SK-N-SH (cell line): ENCODE data around the gene PBLD. TPM values are rescaled to one million over a fixed set of nuclear protein-coding genes. Genes with fewer than 3 reads are reported as not detected.
"Not testable (repeated sequence)": the region's sequence is repeated elsewhere in the genome, so short reads cannot be mapped to it uniquely, and the experiment has no call there.

ENCODE experiments used
- CTCF ChIA-PET: fragments of 300-600, 350-600 bp; formaldehyde crosslinking; extraction: SDS; loops from one replicate; lab custom pipeline; 2021; lab: Yijun Ruan, JAX
- POLR2A ChIA-PET: fragments of 350-600 bp; sonication (Branson Sonifier 250); formaldehyde crosslinking; extraction: SDS; loops from one replicate; lab custom pipeline; 2020; ENCODE audit warnings: antibody characterized with exemption, inconsistent platforms; lab: Yijun Ruan, JAX
- DNase-seq: peaks from one replicate; pipeline ENCODE4 v3.0.0; 2012
- H2AFZ ChIP-seq: fragments of 200-600 bp; sonication (generic); 2 replicates; pipeline ENCODE4 v1.8.1; 2016; ENCODE audit warnings: antibody characterized with exemption, mild to moderate bottlenecking, low read depth
- H3F3A ChIP-seq: fragments of 200-600 bp; sonication (generic); replicated peaks from 2 replicates; pipeline ENCODE3; 2016; ENCODE audit warnings: antibody characterized with exemption, mild to moderate bottlenecking; ENCODE audit not compliant: insufficient read depth
- H3K27ac ChIP-seq, 2 experiments: fragments of 200-500 bp in 1 of 2; fragments of 200-600 bp in 1 of 2; sonication (Bioruptor generic) in 1 of 2; sonication (generic), shearing (Covaris generic) in 1 of 2; 2 replicates each; pipeline versions ENCODE4 v1.5.1 to v1.6.1; 2014 to 2016; ENCODE audit warnings: low read depth in 2 of 2, inconsistent platforms in 1 of 2, low read length in 1 of 2, mild to moderate bottlenecking in 1 of 2, mixed read lengths in 1 of 2
- H3K27me3 ChIP-seq: fragments of 200-600 bp; sonication (generic), shearing (Covaris generic); 2 replicates; pipeline ENCODE4 v1.6.1; 2016; ENCODE audit warnings: mixed run types; ENCODE audit not compliant: insufficient read depth
- H3K36me3 ChIP-seq, 2 experiments: fragments of 200-500 bp in 1 of 2; fragments of 200-600 bp in 1 of 2; sonication (Bioruptor generic) in 1 of 2; sonication (generic) in 1 of 2; replicated peaks in 1 of 2; 2 replicates each; pipeline versions ENCODE3 to v1.5.1; 2014 to 2016; ENCODE audit warnings: low read length in 1 of 2, mild to moderate bottlenecking in 1 of 2; ENCODE audit not compliant: insufficient read depth in 2 of 2, control insufficient read depth in 1 of 2
- H3K4me1 ChIP-seq, 2 experiments: fragments of 200-500 bp in 1 of 2; fragments of 200-600 bp in 1 of 2; sonication (Bioruptor generic) in 1 of 2; sonication (generic), shearing (Covaris generic) in 1 of 2; 2 replicates each; pipeline versions ENCODE4 v1.5.1 to v1.6.1; 2014 to 2016; ENCODE audit warnings: low read depth in 1 of 2, low read length in 1 of 2, mixed run types in 1 of 2; ENCODE audit not compliant: insufficient read depth in 2 of 2, control insufficient read depth in 1 of 2
- H3K4me2 ChIP-seq: fragments of 200-600 bp; sonication (generic), shearing (Covaris generic); 2 replicates; pipeline ENCODE4 v1.6.1; 2017; ENCODE audit warnings: mixed run types
- H3K4me3 ChIP-seq, 2 experiments: fragments of 200-500 bp in 1 of 2; fragments of 200-600 bp in 1 of 2; sonication (Bioruptor generic) in 1 of 2; sonication (generic), shearing (Covaris generic) in 1 of 2; 2 replicates each; pipeline versions ENCODE4 v1.5.1 to v1.8.1; 2014 to 2016; ENCODE audit warnings: low read depth in 2 of 2, inconsistent platforms in 1 of 2, low read length in 1 of 2, mild to moderate bottlenecking in 1 of 2, mixed read lengths in 1 of 2, moderate library complexity in 1 of 2
- H3K79me2 ChIP-seq: fragments of 200-600 bp; sonication (generic); 2 replicates; pipeline ENCODE4 v1.8.1; 2017; ENCODE audit warnings: mild to moderate bottlenecking; ENCODE audit not compliant: insufficient read depth
- H3K9ac ChIP-seq: fragments of 200-600 bp; sonication (generic); 2 replicates; pipeline ENCODE4 v1.6.1; 2017; ENCODE audit warnings: mixed run types
- H3K9me2 ChIP-seq: fragments of 200-600 bp; sonication (generic); 2 replicates; pipeline ENCODE4 v1.6.1; 2017; ENCODE audit warnings: mixed run types
- H3K9me3 ChIP-seq: fragments of 200-600 bp; sonication (generic); 2 replicates; pipeline ENCODE4 v1.6.1; 2017; ENCODE audit warnings: mixed run types, mild to moderate bottlenecking, moderate library complexity
- H4K20me1 ChIP-seq: fragments of 200-600 bp; sonication (generic); 2 replicates; pipeline ENCODE4 v1.6.1; 2017; ENCODE audit warnings: mild to moderate bottlenecking, mixed run types; ENCODE audit not compliant: insufficient read depth
- FOXM1 ChIP-seq: IDR thresholded peaks from 2 replicates; pipeline ENCODE4 v1.4.0; 2012; ENCODE audit warnings: low read depth, mild to moderate bottlenecking
- GATA2 ChIP-seq: sonication (generic); formaldehyde crosslinking; IDR thresholded peaks from 2 replicates; pipeline ENCODE4 v1.5.0; 2020; ENCODE audit warnings: mild to moderate bottlenecking, missing genetic modification reagents
- JUND ChIP-seq: IDR thresholded peaks from 2 replicates; pipeline ENCODE4 v1.4.0; 2012
- POLR2AphosphoS5 ChIP-seq: IDR thresholded peaks from 2 replicates; pipeline ENCODE4 v1.6.1; 2012; ENCODE audit warnings: low read depth, low read length
- TAF1 ChIP-seq: IDR thresholded peaks from 2 replicates; pipeline ENCODE4 v1.6.1; 2012; ENCODE audit warnings: low read depth, mild to moderate bottlenecking, low read length, moderate library complexity, borderline replicate concordance
- TCF12 ChIP-seq: IDR thresholded peaks from 2 replicates; pipeline ENCODE4 v1.4.0; 2012
- YY1 ChIP-seq: IDR thresholded peaks from 2 replicates; pipeline ENCODE4 v1.4.0; 2012; ENCODE audit warnings: low read depth, mild to moderate bottlenecking
- WGBS: methylation state at CpG from one replicate; pipeline ENCODE4 v1.1.6; 2017; ENCODE audit warnings: low lambda C conversion rate; 5-methylcytosine and 5-hydroxymethylcytosine counted together
- polyA plus RNA-seq, 3 experiments: library from polyadenylated mRNA; depleted of rRNA; stranded (reverse); fragments of >200 nt; gene quantifications; 2 replicates each; pipeline ENCODE4 v1.2.3, GENCODE V29; 2012
- TF ChIP-seq, protein P1 (sequence below): IDR thresholded peaks from 2 replicates; pipeline ENCODE4; 2012
- TF ChIP-seq, protein P2 (sequence below): fragments of 150-350 bp; IDR thresholded peaks from 2 replicates; pipeline ENCODE4 v1.6.1; 2016; ENCODE audit warnings: mild to moderate bottlenecking, low read depth, low read length
- TF ChIP-seq, protein P3 (sequence below): IDR thresholded peaks from 2 replicates; pipeline ENCODE4 v1.4.0; 2012; ENCODE audit warnings: low read depth, borderline replicate concordance

Gene PBLD
- polyA plus RNA-seq, 1 of the 3 experiments (the other 2 are of a cell fraction), result 0.94 TPM

DNA sequence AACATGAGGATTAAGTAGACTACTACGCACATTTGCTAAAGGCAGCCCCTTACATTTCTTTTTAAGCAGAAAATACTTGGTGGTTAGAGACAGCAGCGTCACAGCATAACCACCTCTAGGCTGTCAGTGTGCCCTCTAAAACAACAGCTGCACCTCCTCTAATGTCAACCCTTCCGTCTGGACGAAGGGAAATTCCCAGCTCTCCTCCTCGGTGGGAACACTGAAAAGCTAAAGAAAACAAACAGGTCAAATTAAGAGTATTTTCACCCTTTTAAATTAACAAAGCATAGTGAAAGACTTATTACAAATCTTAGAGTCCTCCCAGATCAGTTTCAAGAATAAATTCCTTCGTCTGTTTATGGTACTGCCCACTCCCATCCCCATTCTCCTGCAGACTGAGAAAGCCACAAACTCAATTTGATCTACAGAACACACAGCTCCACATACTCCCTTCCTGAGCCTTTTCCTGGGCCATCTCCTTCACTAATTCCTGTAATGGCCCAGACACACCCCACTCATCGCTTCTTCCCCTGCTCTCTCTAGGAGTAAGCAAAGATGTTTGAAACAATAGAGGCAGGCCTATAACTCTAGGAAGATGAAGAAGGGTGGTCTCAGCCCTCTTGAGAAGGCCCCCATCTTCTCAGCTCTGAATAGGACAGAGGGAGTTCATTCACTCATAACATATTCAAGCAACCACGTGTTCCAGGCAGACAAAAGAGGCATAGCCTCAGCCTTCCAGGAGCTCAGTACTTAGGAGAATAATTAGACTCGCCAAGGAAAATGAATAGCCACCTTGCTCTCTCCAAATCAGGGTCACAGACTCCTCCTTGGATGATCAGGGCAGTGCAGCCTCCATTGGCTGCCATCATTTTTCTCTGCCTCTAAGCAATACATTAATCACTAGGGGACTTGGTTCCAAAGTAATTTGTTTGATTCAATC, 48.4 kb downstream of the PBLD start:
- Histone ChIP-seq H3K4me2 (no peak overlapping the region), H3K4me3 (no peak overlapping the region), H3K27ac (no peak overlapping the region), H3K9ac (no peak overlapping the region), H3K79me2 (no peaks in the 10 kb centered on the region)
- ChIA-PET CTCF (interaction anchor here (0.6 to 3.1 kb wide), 6 partner anchors 18 to 429 kb away, joined by 3 to 10 read pairs (median 3); no protein-coding TSS in a partner anchor), POLR2A (no interaction called here)
- TF ChIP-seq FOXM1 (no peak), TCF12 (no peak), TAF1 (no peak), GATA2 (CRISPR knock-in tag) (no peak), POLR2AphosphoS5 (no peak), JUND (no peak)
- TF ChIP-seq, protein P1, sequence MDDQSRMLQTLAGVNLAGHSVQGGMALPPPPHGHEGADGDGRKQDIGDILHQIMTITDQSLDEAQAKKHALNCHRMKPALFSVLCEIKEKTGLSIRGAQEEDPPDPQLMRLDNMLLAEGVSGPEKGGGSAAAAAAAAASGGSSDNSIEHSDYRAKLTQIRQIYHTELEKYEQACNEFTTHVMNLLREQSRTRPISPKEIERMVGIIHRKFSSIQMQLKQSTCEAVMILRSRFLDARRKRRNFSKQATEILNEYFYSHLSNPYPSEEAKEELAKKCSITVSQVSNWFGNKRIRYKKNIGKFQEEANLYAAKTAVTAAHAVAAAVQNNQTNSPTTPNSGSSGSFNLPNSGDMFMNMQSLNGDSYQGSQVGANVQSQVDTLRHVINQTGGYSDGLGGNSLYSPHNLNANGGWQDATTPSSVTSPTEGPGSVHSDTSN, result no peak
- TF ChIP-seq, protein P2, sequence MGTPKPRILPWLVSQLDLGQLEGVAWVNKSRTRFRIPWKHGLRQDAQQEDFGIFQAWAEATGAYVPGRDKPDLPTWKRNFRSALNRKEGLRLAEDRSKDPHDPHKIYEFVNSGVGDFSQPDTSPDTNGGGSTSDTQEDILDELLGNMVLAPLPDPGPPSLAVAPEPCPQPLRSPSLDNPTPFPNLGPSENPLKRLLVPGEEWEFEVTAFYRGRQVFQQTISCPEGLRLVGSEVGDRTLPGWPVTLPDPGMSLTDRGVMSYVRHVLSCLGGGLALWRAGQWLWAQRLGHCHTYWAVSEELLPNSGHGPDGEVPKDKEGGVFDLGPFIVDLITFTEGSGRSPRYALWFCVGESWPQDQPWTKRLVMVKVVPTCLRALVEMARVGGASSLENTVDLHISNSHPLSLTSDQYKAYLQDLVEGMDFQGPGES, result no peak
- TF ChIP-seq, protein P3, sequence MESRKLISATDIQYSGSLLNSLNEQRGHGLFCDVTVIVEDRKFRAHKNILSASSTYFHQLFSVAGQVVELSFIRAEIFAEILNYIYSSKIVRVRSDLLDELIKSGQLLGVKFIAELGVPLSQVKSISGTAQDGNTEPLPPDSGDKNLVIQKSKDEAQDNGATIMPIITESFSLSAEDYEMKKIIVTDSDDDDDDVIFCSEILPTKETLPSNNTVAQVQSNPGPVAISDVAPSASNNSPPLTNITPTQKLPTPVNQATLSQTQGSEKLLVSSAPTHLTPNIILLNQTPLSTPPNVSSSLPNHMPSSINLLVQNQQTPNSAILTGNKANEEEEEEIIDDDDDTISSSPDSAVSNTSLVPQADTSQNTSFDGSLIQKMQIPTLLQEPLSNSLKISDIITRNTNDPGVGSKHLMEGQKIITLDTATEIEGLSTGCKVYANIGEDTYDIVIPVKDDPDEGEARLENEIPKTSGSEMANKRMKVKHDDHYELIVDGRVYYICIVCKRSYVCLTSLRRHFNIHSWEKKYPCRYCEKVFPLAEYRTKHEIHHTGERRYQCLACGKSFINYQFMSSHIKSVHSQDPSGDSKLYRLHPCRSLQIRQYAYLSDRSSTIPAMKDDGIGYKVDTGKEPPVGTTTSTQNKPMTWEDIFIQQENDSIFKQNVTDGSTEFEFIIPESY, result no peak
- TF ChIP-seq, all 33 proteins: peak for 0
- no peak overlapping the region for H2AFZ ChIP-seq
- H3K9me2 ChIP-seq, result no peaks in the 10 kb centered on the region
- no peak for DNase-seq
- no peaks in the 10 kb centered on the region for H4K20me1 ChIP-seq
- no peaks in the 10 kb centered on the region for H3K36me3 ChIP-seq
- H3K27me3 ChIP-seq, result no peaks in the 10 kb centered on the region
- H3F3A ChIP-seq, result no peaks in the 10 kb centered on the region
- WGBS, result 75% methylated on average over 9 of the region's 9 CpGs
- H3K4me1 ChIP-seq, result no peaks in the 10 kb centered on the region
- H3K9me3 ChIP-seq, result no peaks in the 10 kb centered on the region

DNA sequence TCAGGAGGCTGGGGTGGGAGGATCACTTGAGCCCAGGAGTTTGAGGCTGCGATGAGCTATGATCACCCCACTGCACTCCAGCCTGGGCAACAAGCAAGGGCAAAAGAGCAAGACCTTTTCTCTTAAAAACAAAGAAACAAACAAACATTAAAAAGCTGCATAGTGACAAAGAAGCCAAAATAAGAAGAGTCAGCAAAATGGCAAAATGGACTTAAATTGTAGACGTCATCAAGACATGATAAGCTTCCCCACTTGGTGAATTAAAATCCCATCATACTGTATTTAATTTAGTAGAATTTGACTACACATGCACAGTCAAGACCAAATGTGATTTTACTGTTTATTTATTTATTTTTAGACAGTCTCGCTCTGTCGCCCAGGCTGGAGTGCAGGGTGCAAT, 52.0 kb downstream of the PBLD start:
- H3K9ac ChIP-seq, result no peak overlapping the region
- H3K27ac ChIP-seq, result no peak overlapping the region
- no peaks in the 10 kb centered on the region for H3F3A ChIP-seq
- no peak overlapping the region for H2AFZ ChIP-seq
- ChIA-PET POLR2A (no interaction called here), CTCF (interaction anchor here (1.0 to 1.4 kb wide), 3 partner anchors 14 to 68 kb away, joined by 3 to 4 read pairs (median 4); no protein-coding TSS in a partner anchor)
- H3K4me2 ChIP-seq, result no peak overlapping the region
- no peaks in the 10 kb centered on the region for H3K4me1 ChIP-seq
- H3K4me3 ChIP-seq, result no peak overlapping the region
- H4K20me1 ChIP-seq, result no peaks in the 10 kb centered on the region
- H3K36me3 ChIP-seq, result no peaks in the 10 kb centered on the region
- no peaks in the 10 kb centered on the region for H3K79me2 ChIP-seq
- H3K9me2 ChIP-seq, result no peaks in the 10 kb centered on the region
- 95% methylated on average over 4 of the region's 4 CpGs for WGBS
- no peaks in the 10 kb centered on the region for H3K27me3 ChIP-seq
- H3K9me3 ChIP-seq, result no peaks in the 10 kb centered on the region
- no peak for DNase-seq
- TF ChIP-seq YY1, result no peak
- TF ChIP-seq, all 33 proteins: peak for 0

DNA sequence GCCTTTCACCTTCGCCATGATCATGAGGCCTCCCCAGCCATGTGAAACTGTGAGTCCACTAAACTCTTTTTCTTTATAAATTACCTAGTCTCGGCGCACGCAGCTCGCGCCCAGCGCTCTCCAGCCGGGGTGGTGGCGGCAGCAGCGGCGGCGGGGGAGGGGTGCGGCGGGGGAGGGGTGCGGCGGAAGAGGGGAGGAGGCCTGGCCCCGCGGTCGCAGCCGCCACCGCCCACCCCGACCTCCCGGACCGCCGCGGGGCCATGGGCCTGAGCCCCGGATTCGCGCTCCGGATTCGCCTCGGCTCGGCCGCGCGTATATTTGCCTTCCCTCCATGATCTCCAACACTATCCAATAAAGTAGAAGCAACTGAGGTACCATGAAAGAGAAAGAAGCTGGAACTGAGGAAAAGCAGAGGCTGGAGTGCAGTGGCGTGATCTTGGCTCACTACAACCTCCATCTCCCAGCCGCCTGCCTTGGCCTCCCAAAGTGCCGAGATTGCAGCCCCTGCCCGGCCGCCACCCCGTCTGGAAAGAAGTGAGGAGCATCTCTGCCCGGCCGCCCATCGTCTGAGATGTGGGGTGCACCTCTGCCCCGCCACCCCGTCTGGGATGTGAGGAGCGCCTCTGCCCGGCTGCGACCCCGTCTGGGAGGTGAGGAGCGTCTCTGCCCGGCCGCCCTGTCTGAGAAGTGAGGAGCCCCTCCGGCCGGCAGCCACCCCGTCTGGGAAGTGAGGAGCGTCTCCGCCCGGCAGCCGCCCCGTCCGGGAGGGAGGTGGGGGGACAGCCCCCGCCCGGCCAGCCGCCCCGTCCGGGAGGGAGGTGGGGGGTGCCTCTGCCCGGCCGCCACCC, 53.6 kb downstream of the PBLD start:
- 88% methylated on average over 28 of the region's 70 CpGs for WGBS
- CTCF ChIA-PET, H3K4me3 ChIP-seq: not testable (repeated sequence)

DNA sequence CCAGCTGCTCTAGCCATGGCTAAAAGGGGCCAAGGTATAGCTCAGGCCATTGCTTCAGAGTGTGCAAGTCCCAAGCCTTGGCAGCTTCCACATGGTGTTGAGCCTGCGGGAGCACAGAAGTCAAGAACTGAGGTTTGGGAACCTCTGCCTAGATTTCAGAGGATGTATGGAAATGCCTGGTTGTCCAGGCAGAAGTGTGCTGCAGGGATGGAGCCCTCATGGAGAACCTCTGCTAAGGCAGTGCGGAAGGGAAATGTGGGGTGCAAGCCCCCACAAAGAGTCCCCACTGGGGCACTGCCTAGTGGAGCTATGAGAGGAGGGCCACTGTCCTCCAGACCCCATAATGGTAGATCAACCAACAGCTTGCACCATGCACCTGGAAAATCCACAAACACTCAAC, 54.9 kb downstream of the PBLD start:
- CTCF ChIA-PET, H4K20me1 ChIP-seq, H3K9me2 ChIP-seq, H3K79me2 ChIP-seq, H3K9ac ChIP-seq, H3K27ac ChIP-seq, H3F3A ChIP-seq, H2AFZ ChIP-seq, POLR2A ChIA-PET, H3K27me3 ChIP-seq, H3K4me1 ChIP-seq, DNase-seq, H3K4me3 ChIP-seq, H3K4me2 ChIP-seq, H3K9me3 ChIP-seq, H3K36me3 ChIP-seq: not testable (repeated sequence)
- 80% methylated on average over 1 of the region's 2 CpGs for WGBS

More for the DNA sequence above, 53.6 kb downstream of the PBLD start:
- H3K9me3 ChIP-seq, H3K36me3 ChIP-seq, POLR2A ChIA-PET, DNase-seq, H3K9me2 ChIP-seq, H3K79me2 ChIP-seq, H3K4me2 ChIP-seq, H3K9ac ChIP-seq, H2AFZ ChIP-seq, H3K4me1 ChIP-seq, H3K27ac ChIP-seq, H4K20me1 ChIP-seq, H3K27me3 ChIP-seq, H3F3A ChIP-seq: not testable (repeated sequence)
